GM23338 (cell line): ENCODE measurements around the gene RABGAP1L. TPM values are rescaled to one million over a fixed set of nuclear protein-coding genes. Genes with fewer than 3 reads are reported as not detected.

Experiments
- ATAC-seq: fragments of 200-7000 bp; cut with Tn5 transposase; 3 replicates; pipeline ENCODE4 v1.9.1; 2020
- DNase-seq: peaks from one replicate; pipeline ENCODE4 v3.0.0-alpha.2; 2015; ENCODE audit warnings: low spot score
- H2AFZ ChIP-seq: fragments of 200-600 bp; sonication (generic); 2 replicates; pipeline ENCODE4 v1.8.0; 2016; ENCODE audit warnings: antibody characterized with exemption, mild to moderate bottlenecking, moderate library complexity
- H3F3A ChIP-seq: fragments of 200-600 bp; sonication (generic); replicated peaks from 2 replicates; pipeline ENCODE4 v1.8.0; 2017; ENCODE audit warnings: antibody characterized with exemption, mixed run types, low read depth
- H3K27ac ChIP-seq: fragments of 200-600 bp; sonication (generic); 2 replicates; pipeline ENCODE4 v1.6.1; 2016; ENCODE audit warnings: low read depth
- H3K27me3 ChIP-seq: fragments of 200-600 bp; sonication (generic); 2 replicates; pipeline ENCODE4 v1.8.0; 2016; ENCODE audit warnings: mild to moderate bottlenecking, mixed run types, moderate library complexity; ENCODE audit not compliant: insufficient read depth
- H3K36me3 ChIP-seq: fragments of 200-600 bp; sonication (generic); 2 replicates; pipeline ENCODE4 v1.8.0; 2016; ENCODE audit warnings: mild to moderate bottlenecking; ENCODE audit not compliant: insufficient read depth
- H3K4me1 ChIP-seq: fragments of 200-600 bp; sonication (generic); 2 replicates; pipeline ENCODE4 v1.8.0; 2016; ENCODE audit warnings: mild to moderate bottlenecking, moderate library complexity; ENCODE audit not compliant: insufficient read depth
- H3K4me2 ChIP-seq: fragments of 200-600 bp; sonication (generic); 2 replicates; pipeline ENCODE4 v1.7.1; 2017; ENCODE audit warnings: mixed run types
- H3K4me3 ChIP-seq: fragments of 200-600 bp; sonication (generic); 2 replicates; pipeline ENCODE4 v1.6.1; 2016; ENCODE audit warnings: mixed run types
- H3K79me2 ChIP-seq: fragments of 200-600 bp; sonication (generic); replicated peaks from 2 replicates; pipeline ENCODE4 v1.8.0; 2017; ENCODE audit warnings: mild to moderate bottlenecking; ENCODE audit not compliant: insufficient read depth
- H3K9me2 ChIP-seq: fragments of 200-600 bp; sonication (generic); 2 replicates; pipeline ENCODE4 v1.8.0; 2017; ENCODE audit not compliant: insufficient read depth
- H4K20me1 ChIP-seq: fragments of 200-600 bp; sonication (generic); replicated peaks from 2 replicates; pipeline ENCODE4 v1.8.0; 2017; ENCODE audit warnings: mild to moderate bottlenecking; ENCODE audit not compliant: insufficient read depth
- H3K27ac Mint-ChIP-seq: 2 replicates; pipeline ENCODE4 v1.8.0; 2020; ENCODE audit warnings: inconsistent platforms, mild to moderate bottlenecking, moderate library complexity, mixed read lengths
- H3K27me3 Mint-ChIP-seq: 3 replicates; pipeline ENCODE4 v1.8.0; 2022; ENCODE audit warnings: low read depth, mild to moderate bottlenecking, moderate library complexity, mixed read lengths, inconsistent platforms; ENCODE audit not compliant: insufficient read depth, poor library complexity
- H3K36me3 Mint-ChIP-seq: 3 replicates; pipeline ENCODE4 v1.8.0; 2021; ENCODE audit warnings: low read depth, mild to moderate bottlenecking, inconsistent platforms, moderate library complexity, mixed read lengths
- H3K4me1 Mint-ChIP-seq: 3 replicates; pipeline ENCODE4 v1.8.0; 2020; ENCODE audit warnings: mild to moderate bottlenecking, inconsistent platforms, mixed read lengths
- H3K4me3 Mint-ChIP-seq: 3 replicates; pipeline ENCODE4 v1.8.0; 2021; ENCODE audit warnings: moderate library complexity, mild to moderate bottlenecking, inconsistent platforms, mixed read lengths
- H3K9me3 Mint-ChIP-seq: 3 replicates; pipeline ENCODE4 v1.8.0; 2020; ENCODE audit warnings: moderate library complexity, mild to moderate bottlenecking, inconsistent platforms, mixed read lengths
- CREB1 ChIP-seq: fragments of 250-450 bp; sonication (Bioruptor Pico); IDR thresholded peaks from 2 replicates; pipeline ENCODE4 v1.5.0; 2020; ENCODE audit warnings: low read depth, mild to moderate bottlenecking, moderate library complexity
- EZH2 ChIP-seq: fragments of 200-600 bp; sonication (generic); IDR thresholded peaks from one replicate; pipeline ENCODE4 v1.8.0; 2017; ENCODE audit warnings: antibody characterized with exemption, mild to moderate bottlenecking, low read depth; ENCODE audit not compliant: unreplicated experiment
- JUNB ChIP-seq: IDR thresholded peaks from one replicate; pipeline ENCODE4 v1.6.1; 2016; ENCODE audit warnings: antibody characterized with exemption; ENCODE audit not compliant: unreplicated experiment
- NANOG ChIP-seq: IDR thresholded peaks from 2 replicates; pipeline ENCODE4 v1.6.1; 2016; ENCODE audit warnings: antibody characterized with exemption, borderline replicate concordance
- POLR2AphosphoS5 ChIP-seq: IDR thresholded peaks from 2 replicates; pipeline ENCODE4 v1.6.1; 2016; ENCODE audit warnings: antibody characterized with exemption, low read depth
- STAT1 ChIP-seq: IDR thresholded peaks from one replicate; pipeline ENCODE4 v1.6.1; 2016; ENCODE audit warnings: antibody characterized with exemption; ENCODE audit not compliant: unreplicated experiment
- ZNF331 ChIP-seq: fragments of 250-450 bp; sonication (Bioruptor Pico); IDR thresholded peaks from 2 replicates; pipeline ENCODE4 v1.5.0; 2020; ENCODE audit warnings: low read depth, mild to moderate bottlenecking, moderate library complexity
- polyA plus RNA-seq: library from polyadenylated mRNA; unstranded; fragments of >200 nt; fragmentation: Nextera tagmentation; extraction: Ambion mirVana; gene quantifications from 2 replicates; pipeline ENCODE4 v1.2.1, GENCODE V29; 2016
- total RNA-seq: library from RNA; depleted of rRNA; stranded (reverse); fragments of >200 nt; shearing (Covaris generic); gene quantifications from 2 replicates; pipeline ENCODE4 v1.2.3, GENCODE V29; 2014
- TF ChIP-seq, protein P1 (sequence below): fragments of 250-450 bp; sonication (Bioruptor Pico); IDR thresholded peaks from 2 replicates; pipeline ENCODE4 v1.5.0; 2020; ENCODE audit warnings: mild to moderate bottlenecking, moderate library complexity

Gene RABGAP1L
- total and polyA plus RNA-seq, 2 experiments from 2014 or later = 83.2 to 136 TPM

DNA sequence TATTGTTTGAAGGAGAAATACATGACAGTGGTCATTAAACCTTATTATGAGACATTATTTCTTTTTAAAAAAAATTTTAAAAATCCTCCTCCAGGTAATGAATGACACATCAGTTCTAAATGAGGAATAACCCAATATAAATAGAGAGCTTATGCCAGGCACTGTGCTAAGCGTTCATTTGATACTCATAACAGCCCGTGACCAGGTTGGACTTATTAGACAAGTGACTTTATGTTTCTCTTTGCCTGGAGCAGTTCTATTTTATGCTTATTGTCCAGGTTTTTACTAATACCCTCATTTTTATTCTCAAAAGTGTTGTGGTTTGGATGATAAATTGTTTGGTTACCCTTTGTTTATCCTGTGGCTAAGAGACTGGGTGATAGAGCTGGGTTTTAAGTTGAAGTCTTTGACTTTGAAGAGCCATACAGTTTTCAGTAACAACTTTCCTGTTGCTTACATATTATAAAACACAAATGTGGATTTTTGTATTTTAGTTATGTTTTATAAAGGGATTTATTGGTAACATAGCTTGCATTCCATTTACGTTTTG lies 84.2 kb downstream of the RABGAP1L start (continued):
- TF ChIP-seq, protein P1, sequence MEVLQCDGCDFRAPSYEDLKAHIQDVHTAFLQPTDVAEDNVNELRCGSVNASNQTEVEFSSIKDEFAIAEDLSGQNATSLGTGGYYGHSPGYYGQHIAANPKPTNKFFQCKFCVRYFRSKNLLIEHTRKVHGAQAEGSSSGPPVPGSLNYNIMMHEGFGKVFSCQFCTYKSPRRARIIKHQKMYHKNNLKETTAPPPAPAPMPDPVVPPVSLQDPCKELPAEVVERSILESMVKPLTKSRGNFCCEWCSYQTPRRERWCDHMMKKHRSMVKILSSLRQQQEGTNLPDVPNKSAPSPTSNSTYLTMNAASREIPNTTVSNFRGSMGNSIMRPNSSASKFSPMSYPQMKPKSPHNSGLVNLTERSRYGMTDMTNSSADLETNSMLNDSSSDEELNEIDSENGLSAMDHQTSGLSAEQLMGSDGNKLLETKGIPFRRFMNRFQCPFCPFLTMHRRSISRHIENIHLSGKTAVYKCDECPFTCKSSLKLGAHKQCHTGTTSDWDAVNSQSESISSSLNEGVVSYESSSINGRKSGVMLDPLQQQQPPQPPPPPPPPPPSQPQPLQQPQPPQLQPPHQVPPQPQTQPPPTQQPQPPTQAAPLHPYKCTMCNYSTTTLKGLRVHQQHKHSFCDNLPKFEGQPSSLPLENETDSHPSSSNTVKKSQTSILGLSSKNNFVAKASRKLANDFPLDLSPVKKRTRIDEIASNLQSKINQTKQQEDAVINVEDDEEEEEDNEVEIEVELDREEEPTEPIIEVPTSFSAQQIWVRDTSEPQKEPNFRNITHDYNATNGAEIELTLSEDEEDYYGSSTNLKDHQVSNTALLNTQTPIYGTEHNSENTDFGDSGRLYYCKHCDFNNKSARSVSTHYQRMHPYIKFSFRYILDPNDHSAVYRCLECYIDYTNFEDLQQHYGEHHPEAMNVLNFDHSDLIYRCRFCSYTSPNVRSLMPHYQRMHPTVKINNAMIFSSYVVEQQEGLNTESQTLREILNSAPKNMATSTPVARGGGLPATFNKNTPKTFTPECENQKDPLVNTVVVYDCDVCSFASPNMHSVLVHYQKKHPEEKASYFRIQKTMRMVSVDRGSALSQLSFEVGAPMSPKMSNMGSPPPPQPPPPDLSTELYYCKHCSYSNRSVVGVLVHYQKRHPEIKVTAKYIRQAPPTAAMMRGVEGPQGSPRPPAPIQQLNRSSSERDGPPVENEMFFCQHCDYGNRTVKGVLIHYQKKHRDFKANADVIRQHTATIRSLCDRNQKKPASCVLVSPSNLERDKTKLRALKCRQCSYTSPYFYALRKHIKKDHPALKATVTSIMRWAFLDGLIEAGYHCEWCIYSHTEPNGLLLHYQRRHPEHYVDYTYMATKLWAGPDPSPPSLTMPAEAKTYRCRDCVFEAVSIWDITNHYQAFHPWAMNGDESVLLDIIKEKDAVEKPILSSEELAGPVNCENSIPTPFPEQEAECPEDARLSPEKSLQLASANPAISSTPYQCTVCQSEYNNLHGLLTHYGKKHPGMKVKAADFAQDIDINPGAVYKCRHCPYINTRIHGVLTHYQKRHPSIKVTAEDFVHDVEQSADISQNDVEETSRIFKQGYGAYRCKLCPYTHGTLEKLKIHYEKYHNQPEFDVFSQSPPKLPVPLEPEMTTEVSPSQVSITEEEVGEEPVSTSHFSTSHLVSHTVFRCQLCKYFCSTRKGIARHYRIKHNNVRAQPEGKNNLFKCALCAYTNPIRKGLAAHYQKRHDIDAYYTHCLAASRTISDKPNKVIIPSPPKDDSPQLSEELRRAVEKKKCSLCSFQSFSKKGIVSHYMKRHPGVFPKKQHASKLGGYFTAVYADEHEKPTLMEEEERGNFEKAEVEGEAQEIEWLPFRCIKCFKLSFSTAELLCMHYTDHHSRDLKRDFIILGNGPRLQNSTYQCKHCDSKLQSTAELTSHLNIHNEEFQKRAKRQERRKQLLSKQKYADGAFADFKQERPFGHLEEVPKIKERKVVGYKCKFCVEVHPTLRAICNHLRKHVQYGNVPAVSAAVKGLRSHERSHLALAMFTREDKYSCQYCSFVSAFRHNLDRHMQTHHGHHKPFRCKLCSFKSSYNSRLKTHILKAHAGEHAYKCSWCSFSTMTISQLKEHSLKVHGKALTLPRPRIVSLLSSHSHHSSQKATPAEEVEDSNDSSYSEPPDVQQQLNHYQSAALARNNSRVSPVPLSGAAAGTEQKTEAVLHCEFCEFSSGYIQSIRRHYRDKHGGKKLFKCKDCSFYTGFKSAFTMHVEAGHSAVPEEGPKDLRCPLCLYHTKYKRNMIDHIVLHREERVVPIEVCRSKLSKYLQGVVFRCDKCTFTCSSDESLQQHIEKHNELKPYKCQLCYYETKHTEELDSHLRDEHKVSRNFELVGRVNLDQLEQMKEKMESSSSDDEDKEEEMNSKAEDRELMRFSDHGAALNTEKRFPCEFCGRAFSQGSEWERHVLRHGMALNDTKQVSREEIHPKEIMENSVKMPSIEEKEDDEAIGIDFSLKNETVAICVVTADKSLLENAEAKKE = no peak
- TF ChIP-seq JUNB (no peak), STAT1 (no peak)

DNA sequence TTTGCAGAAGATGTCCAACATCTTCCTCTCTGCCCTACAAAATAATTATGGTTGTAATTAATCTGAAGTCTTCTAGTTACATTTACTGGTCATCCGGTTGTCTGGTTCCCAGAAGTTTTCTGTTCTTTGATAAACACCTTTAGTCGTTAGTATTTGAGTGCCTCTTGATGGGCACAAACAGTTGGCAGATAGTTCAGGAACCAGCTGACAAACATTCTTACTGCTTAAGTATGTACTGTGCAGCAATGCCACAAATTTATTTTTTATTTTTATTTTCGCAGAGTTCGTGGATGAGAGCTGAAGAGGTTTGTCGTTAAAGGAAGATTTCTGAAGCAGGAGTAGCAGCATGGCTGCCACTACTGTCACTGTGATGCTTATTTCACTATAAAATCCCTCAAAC lies 84.7 kb downstream of the RABGAP1L start:
- Mint-ChIP-seq H3K36me3 (peaks cover 16% of the 10 kb centered on the region), H3K27me3 (peaks cover 2% of the 10 kb centered on the region), H3K4me3 (no peak overlapping the region), H3K4me1 (peaks cover 4% of the 10 kb centered on the region), H3K27ac (no peak overlapping the region), H3K9me3 (peaks cover 4% of the 10 kb centered on the region)
- H3F3A ChIP-seq = no peaks in the 10 kb centered on the region
- peaks cover 11% of the 10 kb centered on the region; the same call in 1 of the 2 replicates for H3K9me2 ChIP-seq
- H3K27ac ChIP-seq = no peak overlapping the region
- ATAC-seq (no peak), DNase-seq (no peak)
- no peaks in the 10 kb centered on the region for H4K20me1 ChIP-seq
- H3K27me3 ChIP-seq = no peaks in the 10 kb centered on the region
- H3K79me2 ChIP-seq = no peaks in the 10 kb centered on the region
- H3K4me3 ChIP-seq = no peak overlapping the region
- no peak overlapping the region for H3K4me2 ChIP-seq
- no peak overlapping the region for H2AFZ ChIP-seq
- no peaks in the 10 kb centered on the region for H3K4me1 ChIP-seq
- no peaks in the 10 kb centered on the region for H3K36me3 ChIP-seq
- TF ChIP-seq NANOG = no peak
- no peak for TF ChIP-seq POLR2AphosphoS5
- no peak for TF ChIP-seq EZH2
- TF ChIP-seq ZNF331 (CRISPR knock-in tag) = no peak
- TF ChIP-seq STAT1 = no peak
- TF ChIP-seq CREB1 (CRISPR knock-in tag) = no peak
- TF ChIP-seq, protein P1 = no peak
